ENCODE measurements around the gene GEMIN7. TPM values are rescaled to one million over a fixed set of nuclear protein-coding genes. Genes with fewer than 3 reads are reported as not detected.

The GEMIN7 gene
- total and polyA plus RNA-seq, 10 donors: 19.6 to 51.1 (median 27.4) TPM

DNA sequence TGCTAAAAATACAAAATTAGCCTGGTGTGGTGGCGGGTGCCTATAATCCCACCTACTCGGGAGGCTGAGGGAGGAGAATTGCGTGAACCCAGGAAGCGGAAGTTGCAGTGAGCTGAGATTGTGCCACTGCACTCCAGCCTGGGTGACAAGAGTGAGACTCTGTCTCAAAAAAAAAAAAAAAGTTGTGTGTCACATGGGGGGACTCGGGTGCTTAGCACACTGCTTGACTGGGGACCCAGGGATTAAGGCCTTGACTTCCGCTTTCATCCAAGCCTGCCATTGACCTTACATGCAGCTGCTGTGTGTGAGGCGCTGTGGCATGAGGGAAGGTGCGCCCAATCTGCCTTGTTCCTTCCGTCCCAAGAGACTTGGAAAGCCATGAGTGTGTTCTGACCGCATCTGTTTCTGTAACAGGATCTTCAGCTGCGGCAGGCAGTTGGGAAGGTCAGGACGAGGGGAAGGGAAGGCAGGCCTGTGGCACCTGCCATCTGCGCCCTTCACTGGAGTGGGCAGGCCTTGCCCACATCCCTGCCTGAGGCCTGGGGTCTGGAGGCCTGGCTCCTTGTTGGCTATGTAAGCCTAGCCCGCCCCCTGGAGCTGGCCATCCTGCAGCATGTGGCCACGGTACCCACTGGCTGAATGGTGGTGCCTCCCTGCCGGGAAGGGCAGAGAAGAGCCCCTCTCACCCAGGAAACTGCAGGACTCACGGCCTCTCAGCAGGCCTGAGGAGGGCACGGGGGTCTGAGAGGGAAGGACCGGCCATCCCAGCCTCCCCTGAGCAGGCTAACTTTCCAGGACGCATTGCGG lies 37.0 kb downstream of the GEMIN7 start:
- peaks cover 18 to 95% (median 56%) of the 10 kb centered on the region in 6 donors for H3K4me1 ChIP-seq
- WGBS, 5 donors: 69 to 86% (median 80%) methylated on average over 16 to 21 of the region's 21 CpGs
- DNase-seq: no peak
- no peak overlapping the region for H3K4me3 ChIP-seq
- H3K27ac ChIP-seq: peak overlapping the region in 3 of 8 donors; percentile 46 to 55 (median 55)
- intact Hi-C loops (cut with DNase I; ENCODE audit: low total_unique reads): no loop called here
- no peaks in the 10 kb centered on the region for H3K36me3 ChIP-seq
- H3K9me3 ChIP-seq: no peaks in the 10 kb centered on the region
- TF ChIP-seq POLR2A (IDR thresholded peaks at IDR 0.05): no peak
- TF ChIP-seq, protein P1, sequence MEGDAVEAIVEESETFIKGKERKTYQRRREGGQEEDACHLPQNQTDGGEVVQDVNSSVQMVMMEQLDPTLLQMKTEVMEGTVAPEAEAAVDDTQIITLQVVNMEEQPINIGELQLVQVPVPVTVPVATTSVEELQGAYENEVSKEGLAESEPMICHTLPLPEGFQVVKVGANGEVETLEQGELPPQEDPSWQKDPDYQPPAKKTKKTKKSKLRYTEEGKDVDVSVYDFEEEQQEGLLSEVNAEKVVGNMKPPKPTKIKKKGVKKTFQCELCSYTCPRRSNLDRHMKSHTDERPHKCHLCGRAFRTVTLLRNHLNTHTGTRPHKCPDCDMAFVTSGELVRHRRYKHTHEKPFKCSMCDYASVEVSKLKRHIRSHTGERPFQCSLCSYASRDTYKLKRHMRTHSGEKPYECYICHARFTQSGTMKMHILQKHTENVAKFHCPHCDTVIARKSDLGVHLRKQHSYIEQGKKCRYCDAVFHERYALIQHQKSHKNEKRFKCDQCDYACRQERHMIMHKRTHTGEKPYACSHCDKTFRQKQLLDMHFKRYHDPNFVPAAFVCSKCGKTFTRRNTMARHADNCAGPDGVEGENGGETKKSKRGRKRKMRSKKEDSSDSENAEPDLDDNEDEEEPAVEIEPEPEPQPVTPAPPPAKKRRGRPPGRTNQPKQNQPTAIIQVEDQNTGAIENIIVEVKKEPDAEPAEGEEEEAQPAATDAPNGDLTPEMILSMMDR (IDR thresholded peaks at IDR 0.05 in 8 of 11, conservative IDR thresholded peaks at IDR 0.05 in 3 of 11): no peak
- no peaks in the 10 kb centered on the region for H3K27me3 ChIP-seq (replicated peaks in 1 of 7)

DNA sequence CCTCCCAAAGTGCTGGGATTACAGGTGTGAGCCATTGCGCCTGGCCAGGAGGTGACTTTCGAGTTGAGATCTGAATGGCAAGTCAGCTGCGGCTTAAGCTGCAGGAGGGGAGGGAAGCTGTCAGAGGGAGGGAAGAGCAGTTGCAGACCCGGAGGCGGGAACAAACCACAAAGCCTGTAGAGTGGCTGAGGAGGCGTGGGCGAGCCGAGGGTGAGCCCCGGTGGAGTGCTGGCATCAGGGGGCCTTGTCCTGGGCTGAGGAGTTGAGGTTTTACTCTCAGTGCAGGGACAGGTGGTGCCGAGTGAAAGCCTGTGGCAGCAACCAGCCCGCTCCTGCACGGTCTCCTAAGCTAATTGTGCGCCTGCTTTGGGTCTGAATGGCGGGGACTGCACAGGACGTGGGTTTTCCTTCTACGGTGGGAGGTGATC lies 38.1 kb downstream of the GEMIN7 start:
- no peak for DNase-seq
- peak overlapping the region in 4 of 8 donors; percentile 16 to 69 (median 37) for H3K27ac ChIP-seq
- no peaks in the 10 kb centered on the region for H3K27me3 ChIP-seq (replicated peaks in 1 of 7)
- H3K4me3 ChIP-seq: peak overlapping the region in 1 of 8 donors; percentile 15
- no peaks in the 10 kb centered on the region for H3K36me3 ChIP-seq
- H3K4me1 ChIP-seq: peaks cover 21 to 96% (median 66%) of the 10 kb centered on the region in 6 donors
- WGBS, 5 donors: 13 to 38% (median 31%) methylated on average over 16 of the region's 16 CpGs
- H3K9me3 ChIP-seq: no peaks in the 10 kb centered on the region
- intact Hi-C loops (cut with DNase I; ENCODE audit: low total_unique reads): no loop called here
- TF ChIP-seq, protein P1 (IDR thresholded peaks at IDR 0.05 in 8 of 11, conservative IDR thresholded peaks at IDR 0.05 in 3 of 11): no peak
- peak; percentile 8 to 67 (median 15) for TF ChIP-seq POLR2AphosphoS5 (IDR thresholded peaks at IDR 0.05)

DNA sequence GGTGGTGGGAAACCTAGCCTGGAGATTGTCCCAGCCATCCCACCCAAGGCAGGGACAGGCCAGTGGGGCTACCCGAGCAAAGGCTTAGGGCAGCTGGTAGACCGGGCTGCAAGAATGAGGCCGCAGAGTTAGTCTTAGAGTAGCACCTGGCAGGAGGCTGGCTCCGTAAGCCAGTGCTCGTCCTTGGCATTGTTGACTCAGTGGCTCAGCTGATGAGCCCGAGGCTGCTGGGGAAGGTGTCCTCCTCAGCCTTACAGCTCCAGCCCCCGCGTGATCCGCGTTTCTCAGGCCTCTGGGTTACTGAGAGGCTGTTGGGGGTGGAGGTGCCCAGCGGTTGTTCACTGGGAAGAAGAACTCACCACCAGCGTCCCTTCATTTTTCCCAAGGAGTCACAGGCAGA lies 38.6 kb downstream of the GEMIN7 start:
- Histone ChIP-seq H3K27ac (peak overlapping the region in 4 of 8 donors; percentile 16 to 69 (median 46)), H3K4me1 (peaks cover 21 to 96% (median 69%) of the 10 kb centered on the region in 6 donors)
- WGBS, 5 donors: 70 to 86% (median 77%) methylated on average over 7 to 12 of the region's 12 CpGs

DNA sequence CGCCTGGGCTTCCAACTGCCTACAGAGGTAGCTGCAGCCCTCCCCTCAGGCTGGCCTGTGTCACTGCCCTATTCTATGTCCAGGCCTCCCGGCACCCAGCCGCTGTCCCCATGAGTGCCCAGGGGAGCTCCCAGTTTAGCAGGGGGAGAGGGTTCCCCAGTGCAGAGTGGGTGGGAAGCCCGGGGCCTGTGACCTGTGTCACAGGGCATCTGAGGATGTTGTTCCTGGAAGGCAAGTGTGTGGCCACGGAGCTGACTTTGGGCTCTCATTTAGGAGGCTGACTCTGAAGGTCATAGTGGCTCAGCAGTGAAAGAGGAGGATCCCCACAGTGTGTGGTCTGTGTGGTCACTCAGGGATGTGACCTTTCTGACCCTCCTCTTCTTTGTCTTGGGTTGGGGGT lies 39.0 kb downstream of the GEMIN7 start:
- TF ChIP-seq POLR2AphosphoS5 (IDR thresholded peaks at IDR 0.05) (no peak), POLR2A (IDR thresholded peaks at IDR 0.05) (no peak)
- TF ChIP-seq, protein P1 (IDR thresholded peaks at IDR 0.05 in 8 of 11, conservative IDR thresholded peaks at IDR 0.05 in 3 of 11): no peak
- Histone ChIP-seq H3K27ac (peak overlapping the region in 4 of 8 donors; percentile 16 to 69 (median 38)), H3K4me1 (peaks cover 21 to 95% (median 69%) of the 10 kb centered on the region in 6 donors), H3K4me3 (no peak overlapping the region), H3K27me3 (replicated peaks in 1 of 7) (no peaks in the 10 kb centered on the region), H3K9me3 (no peaks in the 10 kb centered on the region), H3K36me3 (peaks cover 0 to 2% (median 0%) of the 10 kb centered on the region in 6 donors)
- WGBS, 5 donors: 58 to 77% (median 71%) methylated on average over 1 to 5 of the region's 5 CpGs
- no peak for DNase-seq
- intact Hi-C loops (cut with DNase I; ENCODE audit: low total_unique reads): no loop called here

More for the DNA sequence above, 38.6 kb downstream of the GEMIN7 start:
- TF ChIP-seq POLR2A (IDR thresholded peaks at IDR 0.05) (no peak), POLR2AphosphoS5 (IDR thresholded peaks at IDR 0.05) (no peak)
- TF ChIP-seq, protein P1 (IDR thresholded peaks at IDR 0.05 in 8 of 11, conservative IDR thresholded peaks at IDR 0.05 in 3 of 11): no peak
- no peaks in the 10 kb centered on the region for H3K9me3 ChIP-seq
- no peaks in the 10 kb centered on the region for H3K27me3 ChIP-seq (replicated peaks in 1 of 7)
- H3K36me3 ChIP-seq: no peaks in the 10 kb centered on the region
- no peak for DNase-seq
- H3K4me3 ChIP-seq: no peak overlapping the region
- intact Hi-C loops (cut with DNase I; ENCODE audit: low total_unique reads): no loop called here

All from spleen (tissue), 11 donors.